H1 (cell line): ENCODE data around the gene NFIX. TPM values are rescaled to one million over a fixed set of nuclear protein-coding genes. Genes with fewer than 3 reads are reported as not detected.

ENCODE experiments used
- CTCF ChIA-PET: fragments of 300-600 bp; sonication (Branson Sonifier 250); formaldehyde crosslinking; loops from one replicate; lab custom pipeline; 2021; ENCODE audit not compliant: partially characterized antibody; lab: Charles Lee
- POLR2A ChIA-PET: fragments of 300-600 bp; sonication (Branson Sonifier 250); formaldehyde crosslinking; loops from one replicate; lab custom pipeline; 2021; ENCODE audit warnings: inconsistent platforms; ENCODE audit not compliant: partially characterized antibody; lab: Charles Lee
- DNase-seq, 2 experiments: peaks; one replicate each; pipeline versions ENCODE4 v3.0.0 to v3.0.0-alpha.2; 2010 to 2022; ENCODE audit warnings: low spot score in 2 of 2, low read depth in 1 of 2, mixed read lengths in 1 of 2
- FAIRE-seq: peaks from 2 replicates; lab custom pipeline; 2011; peaks lifted over from hg19 to GRCh38; lab: Jason Lieb, UNC
- H2AFZ ChIP-seq: 2 replicates; pipeline ENCODE4 v1.8.1; 2012; ENCODE audit warnings: low read length, inconsistent platforms
- H2AK5ac ChIP-seq: 2 replicates; pipeline ENCODE4 v1.6.1; 2013; ENCODE audit warnings: low read depth, low read length
- H2BK120ac ChIP-seq: replicated peaks from 2 replicates; pipeline ENCODE3; 2013; ENCODE audit warnings: low read depth, low read length, inconsistent platforms
- H2BK12ac ChIP-seq: 2 replicates; pipeline ENCODE4 v1.6.1; 2013; ENCODE audit warnings: low read depth, low read length
- H2BK15ac ChIP-seq: 2 replicates; pipeline ENCODE4 v1.6.1; 2013; ENCODE audit warnings: low read length
- H2BK20ac ChIP-seq: 2 replicates; pipeline ENCODE4 v1.6.1; 2013; ENCODE audit warnings: low read length
- H2BK5ac ChIP-seq: 2 replicates; pipeline ENCODE4 v1.6.1; 2013; ENCODE audit warnings: low read depth, low read length
- H3K14ac ChIP-seq: 2 replicates; pipeline ENCODE4 v1.6.1; 2013; ENCODE audit warnings: inconsistent platforms; ENCODE audit not compliant: insufficient read length
- H3K18ac ChIP-seq: 2 replicates; pipeline ENCODE4 v1.6.1; 2013; ENCODE audit warnings: low read length; ENCODE audit errors: extremely low read depth
- H3K23ac ChIP-seq: 2 replicates; pipeline ENCODE4 v1.6.1; 2013; ENCODE audit warnings: inconsistent platforms; ENCODE audit not compliant: insufficient read length
- H3K23me2 ChIP-seq: 2 replicates; pipeline ENCODE4 v1.6.1; 2013; ENCODE audit warnings: low read depth, low read length
- H3K27ac ChIP-seq: 2 replicates; pipeline ENCODE4 v1.6.1; 2011; ENCODE audit warnings: low read depth, low read length, inconsistent platforms
- H3K27me3 ChIP-seq, 4 experiments: replicated peaks in 1 of 4; 1 replicate in 1 of 4; 2 replicates in 3 of 4; pipeline versions ENCODE4 v1.6.1 to v1.8.1; 2011 to 2013; ENCODE audit warnings: low read length in 3 of 4, mild to moderate bottlenecking in 3 of 4, inconsistent platforms in 2 of 4, mixed read lengths in 2 of 4, moderate library complexity in 1 of 4; ENCODE audit not compliant: control insufficient read depth in 3 of 4, insufficient read depth in 3 of 4; ENCODE audit errors: extremely low read depth in 1 of 4
- H3K36me3 ChIP-seq, 4 experiments: 2 replicates each; pipeline versions ENCODE4 v1.6.1 to v1.8.1; 2011 to 2013; ENCODE audit warnings: mild to moderate bottlenecking in 4 of 4, low read length in 3 of 4, moderate library complexity in 2 of 4, control low read depth in 1 of 4, inconsistent platforms in 1 of 4; ENCODE audit not compliant: insufficient read depth in 4 of 4, control insufficient read depth in 2 of 4
- H3K4ac ChIP-seq: replicated peaks from 2 replicates; pipeline ENCODE3; 2013; ENCODE audit warnings: low read length, low read depth, mixed read lengths, inconsistent platforms; ENCODE audit not compliant: insufficient read length
- H3K4me1 ChIP-seq, 4 experiments: replicated peaks in 1 of 4; 1 replicate in 1 of 4; 2 replicates in 3 of 4; pipeline versions ENCODE4 v1.6.1 to v1.8.1; 2011 to 2013; ENCODE audit warnings: low read length in 3 of 4, inconsistent platforms in 2 of 4, mixed read lengths in 1 of 4; ENCODE audit not compliant: insufficient read depth in 4 of 4, control insufficient read depth in 3 of 4
- H3K4me2 ChIP-seq, 2 experiments: 2 replicates each; pipeline versions ENCODE4 v1.6.1 to v1.8.1; 2011 to 2013; ENCODE audit warnings: low read depth in 2 of 2, low read length in 2 of 2, control low read depth in 1 of 2, inconsistent platforms in 1 of 2, mild to moderate bottlenecking in 1 of 2; ENCODE audit not compliant: insufficient read depth in 1 of 2
- H3K4me3 ChIP-seq, 4 experiments: fragments of 200-600, 300-600 bp in 1 of 4; sonication (generic), shearing (Covaris generic), sonication (Bioruptor Twin) in 1 of 4; 2 replicates each; pipeline versions ENCODE4 v1.5.1 to v1.8.1; 2011 to 2016; ENCODE audit warnings: low read length in 4 of 4, low read depth in 3 of 4, control low read depth in 2 of 4, inconsistent platforms in 2 of 4, mild to moderate bottlenecking in 2 of 4, mixed read lengths in 1 of 4, moderate library complexity in 1 of 4; ENCODE audit not compliant: insufficient read depth in 2 of 4; ENCODE audit errors: extremely low read depth in 1 of 4
- H3K56ac ChIP-seq: replicated peaks from 2 replicates; pipeline ENCODE3; 2013; ENCODE audit warnings: low read depth, mild to moderate bottlenecking, mixed read lengths, low read length, inconsistent platforms; ENCODE audit not compliant: insufficient read length
- H3K79me1 ChIP-seq: 2 replicates; pipeline ENCODE4 v1.6.1; 2013; ENCODE audit warnings: low read depth, low read length, control low read depth
- H3K79me2 ChIP-seq, 2 experiments: 2 replicates each; pipeline versions ENCODE4 v1.6.1 to v1.8.1; 2012 to 2013; ENCODE audit warnings: low read length in 2 of 2, mild to moderate bottlenecking in 2 of 2, inconsistent platforms in 1 of 2; ENCODE audit not compliant: insufficient read depth in 2 of 2, control insufficient read depth in 1 of 2
- H3K9ac ChIP-seq, 4 experiments: replicated peaks in 1 of 4; 1 replicate in 1 of 4; 2 replicates in 3 of 4; pipeline versions ENCODE4 v1.6.1 to v1.8.1; 2011 to 2013; ENCODE audit warnings: low read depth in 3 of 4, low read length in 3 of 4, control low read depth in 2 of 4, mild to moderate bottlenecking in 2 of 4, moderate library complexity in 2 of 4, inconsistent platforms in 1 of 4; ENCODE audit errors: extremely low read depth in 1 of 4
- H3K9me3 ChIP-seq, 2 experiments: 2 replicates each; pipeline versions ENCODE4 v1.6.1 to v1.8.1; 2012 to 2013; ENCODE audit warnings: mild to moderate bottlenecking in 2 of 2, moderate library complexity in 2 of 2, control low read depth in 1 of 2, inconsistent platforms in 1 of 2, low read depth in 1 of 2, low read length in 1 of 2, mixed read lengths in 1 of 2; ENCODE audit not compliant: insufficient read depth in 2 of 2
- H4K20me1 ChIP-seq, 2 experiments: replicated peaks in 1 of 2; 2 replicates each; pipeline versions ENCODE3 to v1.8.1; 2011 to 2013; ENCODE audit warnings: inconsistent platforms in 2 of 2, low read length in 2 of 2, mild to moderate bottlenecking in 1 of 2; ENCODE audit not compliant: insufficient read depth in 2 of 2, control insufficient read depth in 1 of 2
- H4K5ac ChIP-seq: 2 replicates; pipeline ENCODE4 v1.6.1; 2013; ENCODE audit warnings: low read length, low read depth, mixed read lengths, inconsistent platforms; ENCODE audit not compliant: insufficient read length
- H4K8ac ChIP-seq: 2 replicates; pipeline ENCODE4 v1.8.0; 2013; ENCODE audit warnings: mild to moderate bottlenecking, moderate library complexity, low read length, inconsistent platforms; ENCODE audit not compliant: insufficient read depth; ENCODE audit errors: extremely low read depth
- H4K91ac ChIP-seq: replicated peaks from 2 replicates; pipeline ENCODE3; 2013; ENCODE audit warnings: low read length, mixed read lengths, inconsistent platforms; ENCODE audit not compliant: insufficient read length
- BRCA1 ChIP-seq: IDR thresholded peaks from 2 replicates; pipeline ENCODE4 v1.6.1; 2012; ENCODE audit warnings: low read depth, low read length, improper control_type of control experiment
- CTBP2 ChIP-seq: IDR thresholded peaks from 2 replicates; pipeline ENCODE4 v1.7.0; 2011; ENCODE audit warnings: borderline replicate concordance, mild to moderate bottlenecking, moderate library complexity, mixed read lengths, low read length; ENCODE audit not compliant: insufficient read depth, insufficient read length
- EGR1 ChIP-seq: IDR thresholded peaks from 2 replicates; pipeline ENCODE4 v1.6.1; 2011; ENCODE audit warnings: low read depth, low read length, borderline replicate concordance
- EP300 ChIP-seq, 2 experiments: IDR thresholded peaks; 1 replicate in 1 of 2; 2 replicates in 1 of 2; pipeline ENCODE4 v1.6.1; 2011 to 2012; ENCODE audit warnings: low read depth in 2 of 2, low read length in 2 of 2, mild to moderate bottlenecking in 2 of 2, borderline replicate concordance in 1 of 2, inconsistent platforms in 1 of 2, moderate library complexity in 1 of 2
- EZH2 ChIP-seq: fragments of 200-600 bp; sonication (generic); IDR thresholded peaks from 2 replicates; pipeline ENCODE4 v1.7.1; 2012; ENCODE audit warnings: low read depth, mild to moderate bottlenecking, moderate library complexity, low read length, inconsistent platforms; ENCODE audit not compliant: severe bottlenecking
- HDAC6 ChIP-seq: IDR thresholded peaks from one replicate; pipeline ENCODE4 v1.7.1; 2012; ENCODE audit warnings: low read depth, mild to moderate bottlenecking, inconsistent platforms, low read length, moderate library complexity
- KDM4A ChIP-seq: IDR thresholded peaks from one replicate; pipeline ENCODE4 v1.7.1; 2012; ENCODE audit warnings: low read depth, mild to moderate bottlenecking, moderate library complexity, low read length, inconsistent platforms; ENCODE audit not compliant: severe bottlenecking
- PHF8 ChIP-seq: fragments of 200-600 bp; sonication (generic); conservative IDR thresholded peaks from 2 replicates; pipeline ENCODE4 v1.7.1; 2012; ENCODE audit warnings: low read depth, mild to moderate bottlenecking, inconsistent platforms, low read length, moderate library complexity
- SIRT6 ChIP-seq: IDR thresholded peaks from one replicate; pipeline ENCODE4 v1.7.1; 2012; ENCODE audit warnings: low read length, inconsistent platforms
- SP1 ChIP-seq: IDR thresholded peaks from 2 replicates; pipeline ENCODE4 v1.6.1; 2011; ENCODE audit warnings: low read depth, low read length
- TAF1 ChIP-seq: IDR thresholded peaks from 2 replicates; pipeline ENCODE4 v1.6.1; 2011; ENCODE audit warnings: mild to moderate bottlenecking, low read depth, low read length
- WGBS, 2 experiments: shearing (Covaris generic) in 1 of 2; methylation state at CpG; one replicate each; pipeline versions ENCODE4 v1.1.6 to v1.1.7; 2013 to 2015; ENCODE audit warnings: low lambda C conversion rate in 2 of 2, mixed read lengths in 2 of 2, inconsistent platforms in 1 of 2, low coverage in 1 of 2, missing lambda C conversion rate in 1 of 2; ENCODE audit not compliant: insufficient replicate concordance in 2 of 2, insufficient coverage in 1 of 2, insufficient read length in 1 of 2; ENCODE audit errors: extremely low coverage in 1 of 2, missing lambda C conversion rate in 1 of 2; 5-methylcytosine and 5-hydroxymethylcytosine counted together
- polyA plus RNA-seq, 7 experiments: library from polyadenylated mRNA; depleted of rRNA in 3 of 7; stranded (reverse) in 5 of 7; unstranded in 2 of 7; fragments of >200 nt in 5 of 7; fragments of 200-250 nt in 2 of 7; gene quantifications; 1 replicate in 5 of 7; 2 replicates in 1 of 7; 4 replicates in 1 of 7; pipeline versions ENCODE4 v1.2.1 to v1.2.3, GENCODE V29; 2011 to 2013; ENCODE audit warnings: missing spikeins in 2 of 7, mixed read lengths in 2 of 7
- total RNA-seq: library from RNA; stranded (reverse); fragmentation: NEBNext Ultra II Directional; extraction: Animal tissue kit (Norgen Biotek cat#: 25700); gene quantifications from 2 replicates; pipeline ENCODE4 v1.2.1, GENCODE V29; 2021

The NFIX gene
- total and polyA plus RNA-seq, 2 of the 8 experiments (the other 6 are each of a cell fraction or from before 2014, with no cell fraction given), result 0.03 to 0.20 TPM

DNA sequence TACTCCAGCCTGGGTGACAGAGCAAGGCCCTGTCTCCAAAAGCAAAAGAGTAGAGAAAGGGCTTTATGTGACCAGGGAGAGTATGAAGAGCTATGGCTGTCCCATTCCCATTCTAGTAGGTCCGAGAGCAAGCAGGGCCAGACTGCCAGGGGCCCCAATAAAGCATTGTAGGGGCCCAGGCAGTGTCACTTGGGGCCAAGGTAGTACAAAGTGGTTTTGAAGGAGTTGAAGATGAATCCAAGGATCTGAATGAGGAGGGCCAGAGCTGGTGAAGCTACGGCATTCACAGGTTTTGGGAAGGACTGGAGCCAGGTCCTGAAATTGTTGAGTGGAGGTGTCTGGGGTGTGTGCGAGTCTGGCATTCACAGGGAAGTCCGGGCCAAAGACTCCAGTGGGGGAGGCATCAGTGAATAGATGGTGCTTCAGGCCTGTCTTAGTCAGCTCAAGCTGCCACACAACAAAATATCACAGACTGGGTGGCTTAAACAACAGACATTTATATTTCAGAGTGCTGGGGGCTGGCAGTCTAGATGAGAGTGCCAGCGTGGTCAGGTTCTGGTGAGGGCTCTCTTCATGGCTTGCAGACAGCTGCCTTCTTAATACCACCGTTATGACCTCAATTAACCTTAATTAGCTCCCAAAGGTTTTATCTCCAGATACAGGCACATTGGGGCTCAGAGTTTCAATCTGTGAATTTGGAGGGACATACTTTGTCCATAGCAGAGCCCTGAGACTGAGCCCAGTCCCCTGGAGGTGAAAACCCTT, 132.7 kb downstream of the NFIX start:
- ChIA-PET CTCF (interaction anchor here (0.6 to 1.6 kb wide), 8 partner anchors 9 to 585 kb away, joined by 3 to 5 read pairs (median 4); no protein-coding TSS in a partner anchor), POLR2A (interaction anchor here (0.6 to 14.8 kb wide), 12 partner anchors 8 to 97 kb away, joined by 3 to 228 read pairs (median 4); partner anchors contain the start of genes IER2, NACC1, STX10 and TRMT1)
- H2AFZ ChIP-seq, result no peak overlapping the region
- no peak overlapping the region for H4K91ac ChIP-seq
- DNase-seq (no peak), FAIRE-seq (no peak)
- peaks cover 42 to 56% of the 10 kb centered on the region in 2 experiments for H4K20me1 ChIP-seq
- peaks cover 33 to 96% of the 10 kb centered on the region in 2 experiments for H3K79me2 ChIP-seq
- peaks cover 40% of the 10 kb centered on the region for H3K79me1 ChIP-seq
- H3K9ac ChIP-seq, result no peak overlapping the region
- H3K14ac ChIP-seq, result no peak overlapping the region
- no peak overlapping the region for H3K4me2 ChIP-seq
- H2BK20ac ChIP-seq, result no peak overlapping the region
- H3K56ac ChIP-seq, result no peak overlapping the region
- no peak overlapping the region for H3K27ac ChIP-seq
- no peak overlapping the region for H3K23ac ChIP-seq
- H2BK5ac ChIP-seq, result no peak overlapping the region
- no peak overlapping the region for H3K4me3 ChIP-seq
- peaks cover 0 to 5% (median 3%) of the 10 kb centered on the region in 4 experiments; a peak in 3 of 8 replicates for H3K36me3 ChIP-seq
- H3K4ac ChIP-seq, result no peak overlapping the region
- no peak overlapping the region for H4K8ac ChIP-seq
- no peak overlapping the region for H2BK15ac ChIP-seq
- no peak overlapping the region for H2BK120ac ChIP-seq
- no peak overlapping the region for H2AK5ac ChIP-seq
- H3K18ac ChIP-seq, result no peak overlapping the region
- peaks cover 0 to 3% (median 0%) of the 10 kb centered on the region in 4 experiments; a peak in 1 of 7 replicates for H3K4me1 ChIP-seq
- WGBS, 2 experiments, result 96% methylated on average over 6 of the region's 6 CpGs; no CpG with 5 or more reads in 1 of the 2 experiments
- no peaks in the 10 kb centered on the region for H3K27me3 ChIP-seq
- no peak overlapping the region for H2BK12ac ChIP-seq
- no peaks in the 10 kb centered on the region for H3K9me3 ChIP-seq
- H3K23me2 ChIP-seq, result no peaks in the 10 kb centered on the region
- no peak overlapping the region for H4K5ac ChIP-seq
- no peak for TF ChIP-seq PHF8
- no peak for TF ChIP-seq TAF1
- no peak for TF ChIP-seq BRCA1
- TF ChIP-seq KDM4A, result no peak
- TF ChIP-seq SP1, result no peak
- TF ChIP-seq EZH2, result no peak
- TF ChIP-seq EP300 (IDR thresholded peaks at IDR 0.05; ENCODE audit: borderline replicate concordance in 1 of 2, low read depth in 2 of 2, low read length in 2 of 2), result no peak
- no peak for TF ChIP-seq CTBP2
- no peak for TF ChIP-seq EGR1
- no peak for TF ChIP-seq SIRT6
- no peak for TF ChIP-seq HDAC6
